NCI-H128 (cell line): Measurements from ENCODE around the gene ZNRF2.

Source experiments
- DNase-seq: peaks from one replicate; lab custom pipeline; 2025; ENCODE audit not compliant: unreplicated experiment; lab: John Stamatoyannopoulos, UW

The ZNRF2 gene

GRCh38 chr7:30405179-30405578 lies 120.8 kb downstream of the ZNRF2 start:
- no peak for DNase-seq

DNA sequence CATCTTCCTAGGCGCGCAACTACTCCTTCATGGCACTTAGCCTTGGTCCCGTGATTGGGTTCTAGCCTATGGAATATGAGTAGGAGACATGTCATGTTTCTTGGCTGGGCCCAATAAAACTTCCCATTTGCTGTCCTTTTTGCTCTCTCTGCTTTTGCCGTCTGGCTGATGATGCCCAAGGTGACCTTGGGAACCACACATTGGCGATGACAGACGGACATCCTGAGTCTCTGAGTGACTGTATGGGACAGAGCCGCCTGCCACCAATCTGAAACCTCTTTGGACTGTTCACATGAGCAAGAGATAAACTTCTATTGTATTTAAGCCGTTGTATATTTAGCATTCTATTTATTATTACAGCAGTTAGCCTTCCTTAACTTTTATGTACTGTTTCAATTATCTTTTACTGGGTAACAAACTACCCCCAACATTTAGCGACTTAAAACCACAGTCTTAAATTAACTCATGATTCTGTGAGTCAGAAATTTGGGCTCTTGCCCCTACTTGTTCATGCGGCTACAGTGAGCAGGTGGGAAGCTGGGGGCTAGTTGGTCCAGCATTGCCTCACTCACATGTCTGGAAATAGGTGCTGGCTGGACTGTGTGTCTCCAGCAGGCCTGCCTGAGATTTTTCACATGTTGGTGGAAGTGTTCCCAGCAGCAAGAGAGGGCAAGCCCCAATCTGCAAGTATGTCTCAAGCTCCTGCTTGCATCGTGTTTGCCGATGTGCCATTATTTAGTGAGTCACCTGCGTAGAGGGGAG lies 122.4 kb downstream of the ZNRF2 start:
- no peak for DNase-seq

- DNase-seq, result no peak
These were observed 126.8 kb downstream of the ZNRF2 start for GRCh38 chr7:30411173-30411572.

DNA sequence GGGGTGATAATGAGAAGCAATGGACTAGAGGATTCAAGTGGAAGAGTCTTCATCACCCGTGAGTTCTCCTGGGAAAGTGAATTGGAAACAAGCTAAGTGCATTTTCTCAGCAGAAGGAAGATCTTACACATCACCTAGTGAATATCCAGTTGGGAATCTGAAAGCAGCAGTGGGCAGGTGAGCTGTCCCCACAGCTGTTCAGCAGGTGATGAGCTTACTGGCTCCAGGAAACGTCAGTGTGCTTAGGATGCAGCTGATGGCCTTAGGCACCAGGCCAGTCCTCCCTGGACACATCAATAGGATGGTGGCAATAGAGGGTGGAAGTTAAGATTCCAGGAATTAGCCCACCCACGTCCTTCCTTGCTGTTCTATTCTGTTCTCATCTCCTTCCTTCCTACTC lies 127.5 kb downstream of the ZNRF2 start:
- no peak for DNase-seq

- DNase-seq, result no peak
These were observed 128.5 kb downstream of the ZNRF2 start for GRCh38 chr7:30412782-30413504.

GRCh38 chr7:30413864-30414263 lies 129.5 kb downstream of the ZNRF2 start:
- no peak for DNase-seq
